ENCODE results near the gene DPM3. TPM values are rescaled to one million over a fixed set of nuclear protein-coding genes. Genes with fewer than 3 reads are reported as not detected.
A peak's percentile ranks its signal among the peaks of the same experiment; 100 is the strongest.

The DPM3 gene
- total RNA-seq, 5 donors from 2014 or later (not counting 1 experiment from before 2014, with no cell fraction given), result 26.9 to 70.7 (median 64.5) TPM

GRCh38 chr1:155145491-155145890 lies 5.2 kb upstream of the DPM3 start:
- ChIA-PET POLR2A (no interaction called here), CTCF (interaction anchor here in 1 of 2 donors (1.3 kb wide), 1 partner anchor 11 kb away, joined by 3 read pairs; no protein-coding TSS in a partner anchor)
- H3K4me3 ChIP-seq (ENCODE audit: control insufficient read depth in 1 of 2, extremely low read depth in 1 of 2, low read length in 1 of 2), result no peak overlapping the region
- H3K9me3 ChIP-seq, result no peaks in the 10 kb centered on the region
- no CpG with 5 or more reads among the region's 3 CpGs for WGBS (ENCODE audit: insufficient coverage)
- DNase-seq, result no peak
- ATAC-seq (replicated peaks in 1 of 4), result no peak
- H3K4me1 Mint-ChIP-seq, result peaks cover 2 to 11% (median 3%) of the 10 kb centered on the region in 3 donors
- peaks cover 0 to 24% of the 10 kb centered on the region in 2 experiments for H3K27me3 ChIP-seq (replicated peaks in 1 of 2; ENCODE audit: control insufficient read depth in 2 of 2, extremely low read depth in 1 of 2, insufficient read depth in 2 of 2, low read length in 1 of 2)
- H3K36me3 ChIP-seq (ENCODE audit: control insufficient read depth in 2 of 2, extremely low read depth in 1 of 2, insufficient read depth in 1 of 2, low read length in 1 of 2), result no peaks in the 10 kb centered on the region
- H3K4me3 Mint-ChIP-seq, result no peak overlapping the region
- H3K27me3 Mint-ChIP-seq, result peaks cover 19 to 28% of the 10 kb centered on the region in 2 donors
- H3K27ac ChIP-seq (ENCODE audit: low read length), result no peak overlapping the region
- H3K4me1 ChIP-seq (ENCODE audit: control insufficient read depth in 1 of 2, extremely low read depth in 1 of 2, insufficient read depth in 2 of 2, low read length in 2 of 2), result peaks cover 0 to 3% of the 10 kb centered on the region in 2 experiments
- H3K36me3 Mint-ChIP-seq, result no peaks in the 10 kb centered on the region
- H3K27ac Mint-ChIP-seq, result no peak overlapping the region
- no peaks in the 10 kb centered on the region for H3K9me3 Mint-ChIP-seq

- no CpG with 5 or more reads among the region's 7 CpGs for WGBS (ENCODE audit: insufficient coverage)
- Mint-ChIP-seq H3K9me3 (no peaks in the 10 kb centered on the region), H3K4me1 (peaks cover 29 to 34% (median 31%) of the 10 kb centered on the region in 3 donors), H3K27me3 (peaks cover 10% of the 10 kb centered on the region in 2 donors), H3K36me3 (peaks cover 5% of the 10 kb centered on the region), H3K27ac (no peak overlapping the region), H3K4me3 (no peak overlapping the region)
- Histone ChIP-seq H3K4me3 (ENCODE audit: control insufficient read depth in 1 of 2, extremely low read depth in 1 of 2, low read length in 1 of 2) (no peak overlapping the region), H3K4me1 (ENCODE audit: control insufficient read depth in 1 of 2, extremely low read depth in 1 of 2, insufficient read depth in 2 of 2, low read length in 2 of 2) (peaks cover 2 to 26% of the 10 kb centered on the region in 2 experiments), H3K27ac (ENCODE audit: low read length) (no peak overlapping the region), H3K36me3 (ENCODE audit: control insufficient read depth in 2 of 2, extremely low read depth in 1 of 2, insufficient read depth in 1 of 2, low read length in 1 of 2) (no peaks in the 10 kb centered on the region), H3K9me3 (no peaks in the 10 kb centered on the region), H3K27me3 (replicated peaks in 1 of 2; ENCODE audit: control insufficient read depth in 2 of 2, extremely low read depth in 1 of 2, insufficient read depth in 2 of 2, low read length in 1 of 2) (peaks cover 0 to 12% of the 10 kb centered on the region in 2 experiments)
- POLR2A ChIA-PET, result no interaction called here
- CTCF ChIA-PET, result no interaction called here
- ATAC-seq (replicated peaks in 1 of 4) (no peak), DNase-seq (no peak)
Measured at GRCh38 chr1:155141749-155142148, 1.4 kb upstream of the DPM3 start.

GRCh38 chr1:155140630-155140953 lies 261 bp upstream of the DPM3 start:
- H3K4me3 Mint-ChIP-seq, result peak overlapping the region; percentile 97 to 98 (median 98)
- H3K27me3 Mint-ChIP-seq, result peaks cover 3 to 4% of the 10 kb centered on the region in 2 donors
- no peak for ATAC-seq (replicated peaks in 1 of 4)
- no peaks in the 10 kb centered on the region for H3K9me3 Mint-ChIP-seq
- H3K4me3 ChIP-seq (ENCODE audit: control insufficient read depth in 1 of 2, extremely low read depth in 1 of 2, low read length in 1 of 2), result peak overlapping the region; percentile 66 to 93
- peaks cover 5% of the 10 kb centered on the region for H3K36me3 Mint-ChIP-seq
- no peaks in the 10 kb centered on the region for H3K9me3 ChIP-seq
- peak overlapping the region; percentile 71 for H3K27ac ChIP-seq (ENCODE audit: low read length)
- H3K27ac Mint-ChIP-seq, result peak overlapping the region; percentile 95 to 98
- H3K4me1 Mint-ChIP-seq, result peaks cover 34 to 43% (median 37%) of the 10 kb centered on the region in 3 donors
- ChIA-PET CTCF (interaction anchor here in 1 of 2 donors (0.6 kb wide), 1 partner anchor 702 kb away, joined by 3 read pairs; no protein-coding TSS in a partner anchor), POLR2A (no interaction called here)
- no peaks in the 10 kb centered on the region for H3K36me3 ChIP-seq (ENCODE audit: control insufficient read depth in 2 of 2, extremely low read depth in 1 of 2, insufficient read depth in 1 of 2, low read length in 1 of 2)
- H3K27me3 ChIP-seq (replicated peaks in 1 of 2; ENCODE audit: control insufficient read depth in 2 of 2, extremely low read depth in 1 of 2, insufficient read depth in 2 of 2, low read length in 1 of 2), result peaks cover 0 to 3% of the 10 kb centered on the region in 2 experiments
- peaks cover 2 to 32% of the 10 kb centered on the region in 2 experiments for H3K4me1 ChIP-seq (ENCODE audit: control insufficient read depth in 1 of 2, extremely low read depth in 1 of 2, insufficient read depth in 2 of 2, low read length in 2 of 2)
- 0% methylated on average over 8 of the region's 11 CpGs for WGBS (ENCODE audit: insufficient coverage)
- DNase-seq, result no peak

- Mint-ChIP-seq H3K36me3 (peaks cover 5% of the 10 kb centered on the region), H3K4me1 (peaks cover 45 to 55% (median 48%) of the 10 kb centered on the region in 3 donors), H3K27ac (peak overlapping the region; percentile 99), H3K27me3 (no peaks in the 10 kb centered on the region), H3K9me3 (no peaks in the 10 kb centered on the region), H3K4me3 (peak overlapping the region; percentile 99)
- ChIA-PET POLR2A (interaction anchor here (0.6 to 0.7 kb wide), 2 partner anchors 175 to 955 kb away, joined by 3 read pairs; partner anchors contain the start of gene PYGO2 (in 1 of the 2)), CTCF (interaction anchor here in 1 of 2 donors (0.6 to 1.0 kb wide), 3 partner anchors 25 to 45 kb away, joined by 3 to 4 read pairs (median 3); partner anchors contain the start of gene KRTCAP2)
- Histone ChIP-seq H3K4me3 (ENCODE audit: control insufficient read depth in 1 of 2, extremely low read depth in 1 of 2, low read length in 1 of 2) (no peak overlapping the region), H3K27me3 (replicated peaks in 1 of 2; ENCODE audit: control insufficient read depth in 2 of 2, extremely low read depth in 1 of 2, insufficient read depth in 2 of 2, low read length in 1 of 2) (peaks cover 0 to 3% of the 10 kb centered on the region in 2 experiments), H3K9me3 (no peaks in the 10 kb centered on the region), H3K27ac (ENCODE audit: low read length) (peak overlapping the region; percentile 99), H3K4me1 (ENCODE audit: control insufficient read depth in 1 of 2, extremely low read depth in 1 of 2, insufficient read depth in 2 of 2, low read length in 2 of 2) (peaks cover 2 to 41% of the 10 kb centered on the region in 2 experiments), H3K36me3 (ENCODE audit: control insufficient read depth in 2 of 2, extremely low read depth in 1 of 2, insufficient read depth in 1 of 2, low read length in 1 of 2) (no peaks in the 10 kb centered on the region)
- no peak for DNase-seq
- WGBS (ENCODE audit: insufficient coverage), result 100% methylated on average over 1 of the region's 6 CpGs
- no peak for ATAC-seq (replicated peaks in 1 of 4)
Measured at GRCh38 chr1:155137154-155137949, 3.0 kb downstream of the DPM3 start.

GRCh38 chr1:155136748-155137147 lies 3.6 kb downstream of the DPM3 start:
- Mint-ChIP-seq H3K36me3 (peaks cover 5% of the 10 kb centered on the region), H3K4me1 (peaks cover 45 to 55% (median 48%) of the 10 kb centered on the region in 3 donors), H3K27me3 (no peaks in the 10 kb centered on the region), H3K9me3 (no peaks in the 10 kb centered on the region), H3K4me3 (peak overlapping the region; percentile 99), H3K27ac (peak overlapping the region; percentile 99)
- H3K27ac ChIP-seq (ENCODE audit: low read length), result peak overlapping the region; percentile 99
- ChIA-PET CTCF (interaction anchor here (0.6 to 1.0 kb wide), 7 partner anchors 10 to 52 kb away, joined by 3 to 5 read pairs (median 4); partner anchors contain the start of genes KRTCAP2 (in 1 of the 2) and TRIM46 (in 1 of the 2)), POLR2A (interaction anchor here in 1 of 2 donors (0.6 kb wide), 1 partner anchor 175 kb away, joined by 3 read pairs; the partner anchor contains the start of gene PYGO2)
- H3K9me3 ChIP-seq, result no peaks in the 10 kb centered on the region
- 8% methylated on average over 2 of the region's 6 CpGs for WGBS (ENCODE audit: insufficient coverage)
- DNase-seq (peak in 3 of 35 experiments; percentile 8 to 37 (median 24)), ATAC-seq (replicated peaks in 1 of 4) (peak in 1 of 4 experiments; percentile 7)
- peaks cover 2 to 41% of the 10 kb centered on the region in 2 experiments for H3K4me1 ChIP-seq (ENCODE audit: control insufficient read depth in 1 of 2, extremely low read depth in 1 of 2, insufficient read depth in 2 of 2, low read length in 2 of 2)
- peak overlapping the region; percentile 84 to 97 for H3K4me3 ChIP-seq (ENCODE audit: control insufficient read depth in 1 of 2, extremely low read depth in 1 of 2, low read length in 1 of 2)
- peaks cover 0 to 3% of the 10 kb centered on the region in 2 experiments for H3K27me3 ChIP-seq (replicated peaks in 1 of 2; ENCODE audit: control insufficient read depth in 2 of 2, extremely low read depth in 1 of 2, insufficient read depth in 2 of 2, low read length in 1 of 2)
- H3K36me3 ChIP-seq (ENCODE audit: control insufficient read depth in 2 of 2, extremely low read depth in 1 of 2, insufficient read depth in 1 of 2, low read length in 1 of 2), result no peaks in the 10 kb centered on the region

GRCh38 chr1:155135415-155136028 lies 4.8 kb downstream of the DPM3 start, which contains the start of gene SLC50A1:
TSS of gene SLC50A1 (plus strand) at chr1:155135852. CDS start at chr1:155135912, 60 bp downstream.
- DNase-seq, result peak; percentile 77 to 96 (median 87)
- peaks cover 2 to 38% of the 10 kb centered on the region in 2 experiments for H3K4me1 ChIP-seq (ENCODE audit: control insufficient read depth in 1 of 2, extremely low read depth in 1 of 2, insufficient read depth in 2 of 2, low read length in 2 of 2)
- peaks cover 47 to 57% (median 53%) of the 10 kb centered on the region in 3 donors for H3K4me1 Mint-ChIP-seq
- H3K27me3 ChIP-seq (replicated peaks in 1 of 2; ENCODE audit: control insufficient read depth in 2 of 2, extremely low read depth in 1 of 2, insufficient read depth in 2 of 2, low read length in 1 of 2), result no peaks in the 10 kb centered on the region
- H3K4me3 ChIP-seq (ENCODE audit: control insufficient read depth in 1 of 2, extremely low read depth in 1 of 2, low read length in 1 of 2), result peak within 1 kb of the TSS; percentile 84 to 97
- WGBS (ENCODE audit: insufficient coverage), result 0% methylated on average over 49 of the region's 52 CpGs
- peak within 1 kb of the TSS; percentile 99 for H3K27ac ChIP-seq (ENCODE audit: low read length)
- ATAC-seq (replicated peaks in 1 of 4), result peak; percentile 87 to 91 (median 90)
- H3K27me3 Mint-ChIP-seq, result no peaks in the 10 kb centered on the region
- H3K36me3 Mint-ChIP-seq, result peaks cover 5% of the 10 kb centered on the region
- CTCF ChIA-PET, result interaction anchor here in 1 of 2 donors (0.6 to 1.0 kb wide), 5 partner anchors 31 to 1319 kb away, joined by 3 to 7 read pairs (median 3); partner anchors contain the start of gene KRTCAP2
- H3K4me3 Mint-ChIP-seq, result peak within 1 kb of the TSS; percentile 99
- H3K9me3 ChIP-seq, result no peaks in the 10 kb centered on the region
- POLR2A ChIA-PET, result interaction anchor here (0.5 to 0.6 kb wide), 2 partner anchors 16 to 59 kb away, joined by 3 to 5 read pairs; no protein-coding TSS in a partner anchor
- no peaks in the 10 kb centered on the region for H3K9me3 Mint-ChIP-seq
- no peaks in the 10 kb centered on the region for H3K36me3 ChIP-seq (ENCODE audit: control insufficient read depth in 2 of 2, extremely low read depth in 1 of 2, insufficient read depth in 1 of 2, low read length in 1 of 2)
- peak within 1 kb of the TSS; percentile 99 for H3K27ac Mint-ChIP-seq
